ENCODE results near the gene PRR33. TPM values are rescaled to one million over a fixed set of nuclear protein-coding genes. Genes with fewer than 3 reads are reported as not detected.
"Not testable (repeated sequence)": the region's sequence is repeated elsewhere in the genome, so short reads cannot be mapped to it uniquely, and the experiment has no call there.

The PRR33 gene
- total and polyA plus RNA-seq, 9 of the 15 experiments (the other 6 are each of a cell fraction or from before 2014, with no cell fraction given) = not detected

- POLR2A ChIA-PET; BruUV-seq (replicated peaks); H4K20me1 ChIP-seq (replicated peaks; ENCODE audit: control insufficient read depth, insufficient read depth, low read length); FAIRE-seq; H3K9me3 ChIP-seq (replicated peaks; ENCODE audit: control insufficient read depth, insufficient read depth, low read depth, low read length); DNase-seq (ENCODE audit: extremely low read depth in 1 of 4, low spot score in 3 of 4); intact Hi-C loops (cut with micrococcal nuclease); H3K27ac ChIP-seq (ENCODE audit: extremely low read depth, low read depth, low read length); H3K36me3 ChIP-seq (ENCODE audit: control insufficient read depth, insufficient read depth, low read length); H3K9ac ChIP-seq (ENCODE audit: insufficient read depth in 1 of 2, low read depth in 2 of 2, low read length in 2 of 2); ATAC-seq; H3K4me3 ChIP-seq; H3K79me2 ChIP-seq (ENCODE audit: control insufficient read depth, insufficient read depth, low read length); H3K4me2 ChIP-seq (ENCODE audit: insufficient read depth, low read length); H2AFZ ChIP-seq (ENCODE audit: low read depth, low read length); CTCF ChIA-PET (ENCODE audit: low intra/inter-chr PET ratio); H3K9me1 ChIP-seq (ENCODE audit: control insufficient read depth, insufficient read depth, low read length): not testable (repeated sequence)
- H3K27me3 ChIP-seq (ENCODE audit: control insufficient read depth in 2 of 2, insufficient read depth in 2 of 2, low read length in 2 of 2) = peaks cover 11 to 62% of the 10 kb centered on the region in 2 experiments; a peak in 4 of 5 replicates
- H3K4me1 ChIP-seq (replicated peaks in 1 of 2; ENCODE audit: control insufficient read depth in 2 of 2, insufficient read depth in 2 of 2, low read length in 2 of 2) = peaks cover 0 to 39% of the 10 kb centered on the region in 2 experiments; a peak in 2 of 5 replicates
- WGBS (ENCODE audit: insufficient coverage, low coverage, missing lambda C conversion rate) = 0% methylated on average over 1 of the region's 17 CpGs
- in situ Hi-C loops (cut with MboI) = loop anchor here (10.0 kb wide), 1 partner anchor 131 kb away; no protein-coding TSS in a partner anchor
Measured at GRCh38 chr11:1873813-1874150, 17.9 kb downstream of the PRR33 start.

DNA sequence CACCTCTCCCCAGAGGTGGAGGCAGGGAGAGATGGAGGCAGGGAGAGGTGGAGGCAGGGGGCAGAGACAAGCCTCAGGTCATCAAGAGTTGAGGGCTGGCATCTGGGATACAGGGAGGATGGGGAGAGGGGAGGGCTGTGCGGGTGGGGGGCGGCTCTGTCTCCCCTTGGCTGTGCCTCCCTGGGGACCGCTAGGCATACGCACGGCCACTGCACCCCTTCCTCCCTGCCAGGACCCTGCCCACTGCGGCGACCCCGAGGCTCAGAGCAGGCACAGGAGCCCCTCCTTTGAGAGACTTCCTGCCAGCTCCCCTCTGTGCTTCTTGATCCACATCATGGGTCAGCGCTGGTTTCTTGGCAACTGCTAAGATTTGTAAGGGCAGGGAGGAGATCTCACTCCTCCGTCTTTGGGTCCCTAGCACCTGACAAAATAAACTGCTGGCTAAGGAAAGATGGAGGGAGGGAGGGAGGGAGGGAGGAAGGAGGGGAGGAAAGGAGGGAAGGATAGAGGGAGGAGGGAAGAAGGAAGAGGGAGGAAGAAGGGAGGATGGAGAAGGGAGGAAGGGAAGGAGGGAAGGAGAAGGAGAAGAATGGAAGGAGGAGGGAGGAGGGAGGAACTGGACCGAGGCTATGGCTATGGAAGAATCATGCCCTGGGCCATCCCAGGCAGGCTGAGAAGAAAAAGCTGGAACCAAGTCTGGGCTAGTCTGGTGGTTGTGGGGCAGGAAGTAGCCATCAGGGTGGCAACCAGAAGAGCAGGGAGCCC is 18.5 kb downstream of the PRR33 start:
- Histone ChIP-seq H3K4me3 (no peak overlapping the region), H3K79me2 (ENCODE audit: control insufficient read depth, insufficient read depth, low read length) (no peaks in the 10 kb centered on the region), H3K9ac (ENCODE audit: insufficient read depth in 1 of 2, low read depth in 2 of 2, low read length in 2 of 2) (no peak overlapping the region), H3K9me1 (ENCODE audit: control insufficient read depth, insufficient read depth, low read length) (no peaks in the 10 kb centered on the region), H3K36me3 (ENCODE audit: control insufficient read depth, insufficient read depth, low read length) (no peaks in the 10 kb centered on the region), H3K27me3 (ENCODE audit: control insufficient read depth in 2 of 2, insufficient read depth in 2 of 2, low read length in 2 of 2) (peaks cover 15 to 63% of the 10 kb centered on the region in 2 experiments; a peak in 4 of 5 replicates), H3K4me2 (ENCODE audit: insufficient read depth, low read length) (no peak overlapping the region), H4K20me1 (replicated peaks; ENCODE audit: control insufficient read depth, insufficient read depth, low read length) (0 out of 2 replicates have a peak, but pooled peaks cover 5% of the 10 kb centered on the region), H3K27ac (ENCODE audit: extremely low read depth, low read depth, low read length) (no peak overlapping the region), H3K9me3 (replicated peaks; ENCODE audit: control insufficient read depth, insufficient read depth, low read depth, low read length) (no peaks in the 10 kb centered on the region), H2AFZ (ENCODE audit: low read depth, low read length) (no peak overlapping the region), H3K4me1 (replicated peaks in 1 of 2; ENCODE audit: control insufficient read depth in 2 of 2, insufficient read depth in 2 of 2, low read length in 2 of 2) (peaks cover 0 to 44% of the 10 kb centered on the region in 2 experiments; a peak in 2 of 5 replicates)
- intact Hi-C loops (cut with micrococcal nuclease) = no loop called here
- ChIA-PET POLR2A (no interaction called here), CTCF (ENCODE audit: low intra/inter-chr PET ratio) (interaction anchor here (0.6 kb wide), 1 partner anchor 139 kb away, joined by 3 read pairs; no protein-coding TSS in a partner anchor)
- in situ Hi-C loops (cut with MboI) = loop anchor here (10.0 kb wide), 1 partner anchor 132 kb away; no protein-coding TSS in a partner anchor
- no TSS peak for BruUV-seq (replicated peaks)
- TF ChIP-seq SIN3B (IDR thresholded peaks at IDR 0.05; ENCODE audit: low read depth) (no peak), ZNF263 (CRISPR knock-in tag; IDR thresholded peaks at IDR 0.05; ENCODE audit: borderline replicate concordance) (peak; percentile 94)
- no peak for DNase-seq (ENCODE audit: extremely low read depth in 1 of 4, low spot score in 3 of 4)
- no peak for FAIRE-seq
- no peak for ATAC-seq
- WGBS (ENCODE audit: insufficient coverage, low coverage, missing lambda C conversion rate) = 0% methylated on average over 5 of the region's 11 CpGs

All from K562 (cell line).